GM18526 (cell line): ENCODE data around the gene HLCS.

ENCODE experiments used
- POLR2A ChIP-seq: IDR thresholded peaks from 3 replicates; pipeline ENCODE4 v1.6.1; 2011; ENCODE audit not compliant: insufficient read length; ENCODE audit errors: extremely low read depth

Gene HLCS

GRCh38 chr21:36735201-36735515 is 231.3 kb downstream of the HLCS start:
- TF ChIP-seq POLR2A, result no peak

GRCh38 chr21:36734367-36735200 is 231.9 kb downstream of the HLCS start:
- TF ChIP-seq POLR2A, result no peak

- no peak for TF ChIP-seq POLR2A
Measured at GRCh38 chr21:36733857-36734256, 232.6 kb downstream of the HLCS start.

- no peak for TF ChIP-seq POLR2A
Measured at GRCh38 chr21:36732761-36733160, 233.7 kb downstream of the HLCS start.

GRCh38 chr21:36732217-36732616 is 234.3 kb downstream of the HLCS start:
- TF ChIP-seq POLR2A, result no peak

GRCh38 chr21:36730291-36731281 is 235.9 kb downstream of the HLCS start:
- TF ChIP-seq POLR2A, result no peak

GRCh38 chr21:36729310-36729970 is 237.0 kb downstream of the HLCS start:
- no peak for TF ChIP-seq POLR2A

- no peak for TF ChIP-seq POLR2A
Measured at GRCh38 chr21:36728371-36729111, 237.9 kb downstream of the HLCS start.

GRCh38 chr21:36727866-36728265 is 238.6 kb downstream of the HLCS start:
- TF ChIP-seq POLR2A, result no peak

GRCh38 chr21:36725793-36726386 is 240.6 kb downstream of the HLCS start:
- TF ChIP-seq POLR2A, result no peak

- no peak for TF ChIP-seq POLR2A
Measured at GRCh38 chr21:36724660-36725059, 241.8 kb downstream of the HLCS start.

GRCh38 chr21:36723371-36723881 is 243.0 kb downstream of the HLCS start:
- no peak for TF ChIP-seq POLR2A

- TF ChIP-seq POLR2A, result no peak
Measured at GRCh38 chr21:36722370-36723368, 243.8 kb downstream of the HLCS start.
